ENCODE data around the gene NPM3. TPM values are rescaled to one million over a fixed set of nuclear protein-coding genes. Genes with fewer than 3 reads are reported as not detected.

The NPM3 gene
- total and polyA plus RNA-seq, 2 of the 8 experiments (the other 6 are each of a cell fraction or from before 2014, with no cell fraction given): 127 to 175 TPM

DNA sequence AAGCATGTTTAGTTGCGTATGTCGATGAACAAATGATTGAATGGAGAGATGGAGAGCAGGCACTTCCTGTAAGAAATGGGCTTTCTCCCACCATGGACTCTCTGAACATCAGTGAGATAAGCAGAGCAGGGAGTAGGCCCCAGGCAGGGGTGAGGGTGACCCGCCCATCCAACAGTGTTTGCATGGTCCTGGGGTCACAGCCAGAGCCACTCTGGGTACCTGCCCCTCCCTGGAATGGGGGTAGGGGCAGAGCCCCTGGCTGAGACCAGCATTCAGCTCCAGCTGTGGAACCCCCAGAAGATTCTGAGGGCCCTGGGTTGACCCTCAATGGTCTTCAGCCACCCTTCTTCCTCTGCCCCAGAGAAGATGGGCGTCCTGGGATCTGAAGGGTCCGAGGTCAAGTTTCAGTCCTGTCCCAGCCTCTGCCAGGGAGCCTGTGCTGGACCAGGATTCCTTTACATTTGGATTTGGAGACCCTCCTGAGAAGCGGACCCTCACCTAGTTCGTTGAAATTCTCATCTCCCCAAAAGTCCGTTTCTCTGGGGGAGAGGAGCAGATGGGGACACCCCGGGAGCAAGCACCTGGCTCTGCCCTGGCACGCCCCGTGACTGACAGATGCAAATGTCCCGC is 5.0 kb downstream of the NPM3 start (continued):
- TF ChIP-seq CBX8 (IDR thresholded peaks at IDR 0.05; ENCODE audit: borderline replicate concordance, low read depth, low read length) (no peak), JUN (IDR thresholded peaks at IDR 0.05; ENCODE audit: low read depth, low read length) (no peak), EZH2 (IDR thresholded peaks at IDR 0.05; ENCODE audit: low read depth, low read length, severe bottlenecking) (no peak), RFX5 (IDR thresholded peaks at IDR 0.05; ENCODE audit: borderline replicate concordance, low read depth, low read length) (no peak)

Data from H1 (cell line).